ENCODE measurements around the gene DUSP15.

The DUSP15 gene

DNA sequence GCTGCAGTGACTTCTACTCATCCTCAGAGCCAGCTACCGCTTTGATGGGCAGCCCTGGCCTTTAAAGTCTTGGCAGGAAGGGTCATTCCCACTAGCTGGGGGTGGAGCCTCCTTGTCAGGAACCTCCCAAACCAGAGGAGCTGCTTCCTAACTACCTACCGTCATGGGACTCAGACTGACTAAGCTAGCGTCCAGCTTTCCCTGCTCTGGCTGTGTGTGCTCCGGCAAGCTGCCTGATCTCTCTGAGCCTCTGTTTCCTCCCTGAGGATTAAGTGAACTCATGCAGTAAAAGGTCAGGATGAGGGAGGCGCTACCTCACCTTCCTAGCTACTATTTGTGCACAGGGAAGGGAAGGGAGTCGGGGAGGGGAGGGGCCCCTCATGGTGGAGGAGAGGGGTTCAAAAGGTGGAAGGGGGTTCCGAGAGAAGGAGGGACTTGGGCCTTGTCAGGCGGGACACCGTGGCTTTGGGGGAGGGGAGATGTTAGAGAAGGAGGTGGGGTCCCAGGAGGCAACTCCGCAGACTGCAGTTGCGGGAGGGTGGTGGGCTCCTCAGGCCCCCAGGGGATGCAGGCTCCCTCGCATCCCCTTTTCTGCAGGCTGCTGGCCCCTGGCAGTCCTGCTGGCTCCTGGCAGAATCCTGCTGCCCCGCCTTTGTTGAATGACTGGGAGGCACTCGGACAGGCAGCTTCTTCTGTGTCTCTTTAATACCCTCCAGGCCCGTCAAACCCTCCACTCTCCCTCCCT is 9.8 kb downstream of the DUSP15 start:
- no peak for DNase-seq (ENCODE audit: low read depth in 2 of 2, low spot score in 1 of 2)

DNA sequence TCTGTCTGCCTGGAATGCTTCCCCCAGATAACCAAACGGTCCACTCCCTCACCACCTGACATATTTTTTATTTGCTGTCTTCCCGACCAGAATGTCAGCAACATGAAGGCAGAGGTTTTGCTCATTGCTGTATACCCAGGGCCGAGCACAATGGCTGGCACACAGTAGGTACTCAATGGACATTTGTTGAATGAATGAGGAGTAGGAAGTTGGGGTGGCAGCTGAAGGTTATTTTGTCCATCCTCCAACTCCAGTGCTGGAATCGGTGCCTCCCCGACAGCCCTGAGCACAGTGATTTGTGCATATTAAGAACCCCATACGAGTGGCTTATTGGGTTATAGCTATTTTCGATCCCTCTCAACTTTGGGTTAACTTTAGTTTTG is 10.3 kb downstream of the DUSP15 start:
- DNase-seq (ENCODE audit: low read depth in 2 of 2, low spot score in 1 of 2): no peak

DNA sequence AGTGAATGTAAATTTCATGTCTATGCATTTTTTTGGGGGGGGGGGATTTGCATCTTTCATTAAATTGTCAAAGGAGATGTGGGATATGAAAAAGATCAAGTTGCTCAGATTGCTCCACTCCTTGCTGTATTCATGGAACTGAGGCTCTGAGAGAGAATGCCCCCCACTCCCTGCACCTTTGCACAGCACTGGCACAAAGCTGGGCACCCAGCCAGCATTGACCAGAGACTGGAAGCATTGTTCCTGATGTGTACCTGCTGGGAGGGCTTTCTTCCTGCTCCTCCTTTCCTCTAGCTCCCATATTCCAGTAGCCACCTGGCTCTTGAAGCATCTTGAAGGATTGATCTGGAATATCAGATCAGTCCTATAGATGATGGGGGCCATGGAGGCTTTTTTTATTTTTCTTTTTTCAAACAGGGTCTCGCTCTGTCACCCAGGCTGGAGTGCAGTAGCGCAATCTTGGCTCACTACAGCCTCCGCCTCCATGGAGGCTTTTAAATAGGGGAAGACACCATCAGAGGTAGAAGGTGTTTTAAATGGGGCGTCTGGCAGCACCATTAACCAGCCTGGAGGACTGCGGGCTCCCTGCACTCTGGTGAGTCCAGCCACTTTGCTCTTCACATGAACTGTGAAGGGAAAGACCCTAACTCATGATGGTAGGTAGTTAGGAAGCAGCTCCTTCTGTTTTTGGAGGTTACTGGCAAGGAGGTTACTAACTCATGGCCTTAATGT is 10.9 kb downstream of the DUSP15 start:
- no peak for DNase-seq (ENCODE audit: low read depth in 2 of 2, low spot score in 1 of 2)

DNA sequence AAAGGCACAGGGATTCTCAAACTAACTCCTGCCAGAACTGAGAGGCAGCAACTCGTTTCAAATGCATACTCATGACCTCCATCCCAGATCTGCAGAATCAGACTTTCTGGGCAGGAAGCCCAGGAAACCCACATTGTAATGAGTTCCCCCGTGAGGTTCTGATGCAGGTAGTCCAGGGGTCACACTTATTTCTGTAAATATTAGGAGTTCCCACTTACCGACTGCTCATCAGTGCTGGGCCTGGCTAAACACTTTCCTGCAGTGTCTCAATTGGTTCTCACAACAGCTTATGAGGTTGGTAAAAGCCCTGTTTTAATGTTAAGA is 11.6 kb downstream of the DUSP15 start:
- no peak for DNase-seq (ENCODE audit: low read depth in 2 of 2, low spot score in 1 of 2)

DNA sequence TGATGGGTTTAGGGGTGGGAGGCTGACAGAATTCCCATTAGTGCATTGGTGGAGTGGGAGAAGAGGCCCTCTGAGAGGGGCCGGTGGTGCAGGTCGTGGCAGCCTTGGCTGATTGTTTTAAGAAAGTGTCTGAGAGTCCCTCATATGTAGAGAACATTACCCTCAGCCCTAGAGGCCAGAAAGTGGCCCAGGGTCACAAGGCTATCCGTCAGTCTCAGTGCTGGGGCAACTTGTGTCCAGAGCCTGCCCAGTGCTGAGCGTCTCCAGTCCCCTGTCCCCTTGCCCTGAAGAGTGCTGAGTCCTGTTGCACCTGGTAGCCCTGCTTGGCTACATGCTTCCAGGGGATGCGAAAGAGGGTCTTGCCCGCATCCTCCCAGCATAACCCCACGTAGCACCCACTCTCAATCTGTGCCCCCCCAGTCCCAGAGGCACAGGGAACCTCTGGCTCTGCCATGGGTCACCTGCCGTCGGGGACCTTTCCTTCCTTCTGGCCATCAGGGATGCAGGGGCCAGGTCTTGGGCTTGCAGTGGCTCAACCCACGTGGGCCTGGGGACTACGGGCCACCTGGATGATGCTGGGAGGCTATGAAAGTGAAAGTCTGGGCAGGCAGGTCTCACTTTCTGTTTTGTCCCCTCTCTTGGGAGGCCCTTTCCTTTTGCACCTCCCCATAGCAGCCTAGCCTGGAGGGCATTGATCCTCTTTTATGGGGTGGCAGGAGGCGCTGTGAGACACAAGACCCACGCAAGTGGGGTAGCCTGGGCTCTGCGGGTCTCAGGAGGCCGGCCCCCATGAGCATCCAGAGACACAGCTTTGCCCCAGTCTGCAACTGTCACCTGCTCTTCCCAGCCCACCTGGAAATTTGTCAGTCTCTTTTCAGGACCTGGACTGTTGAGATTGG is 12.2 kb downstream of the DUSP15 start:
- no peak for DNase-seq (ENCODE audit: low read depth in 2 of 2, low spot score in 1 of 2)

DNA sequence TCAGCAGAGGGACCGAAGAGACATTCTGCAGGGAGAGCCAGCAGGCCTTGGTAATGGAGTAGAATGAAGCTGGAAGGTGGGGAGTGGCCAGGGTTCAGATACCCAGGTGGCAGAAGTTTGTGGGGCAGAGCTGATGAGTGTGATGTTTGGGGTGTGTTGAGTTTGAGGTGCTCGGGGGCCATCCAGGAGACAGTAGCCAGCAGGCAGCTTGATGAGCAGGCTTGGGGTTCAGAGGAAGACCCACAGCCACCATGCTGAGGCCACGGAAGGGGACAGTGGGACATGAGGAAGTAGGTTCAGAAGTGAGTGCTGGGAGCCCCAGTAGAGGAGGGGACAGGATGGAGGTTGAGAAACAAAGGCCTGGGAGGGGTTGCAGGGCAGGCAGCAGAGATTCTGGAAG is 13.8 kb downstream of the DUSP15 start:
- no peak for DNase-seq (ENCODE audit: low read depth in 2 of 2, low spot score in 1 of 2)

DNA sequence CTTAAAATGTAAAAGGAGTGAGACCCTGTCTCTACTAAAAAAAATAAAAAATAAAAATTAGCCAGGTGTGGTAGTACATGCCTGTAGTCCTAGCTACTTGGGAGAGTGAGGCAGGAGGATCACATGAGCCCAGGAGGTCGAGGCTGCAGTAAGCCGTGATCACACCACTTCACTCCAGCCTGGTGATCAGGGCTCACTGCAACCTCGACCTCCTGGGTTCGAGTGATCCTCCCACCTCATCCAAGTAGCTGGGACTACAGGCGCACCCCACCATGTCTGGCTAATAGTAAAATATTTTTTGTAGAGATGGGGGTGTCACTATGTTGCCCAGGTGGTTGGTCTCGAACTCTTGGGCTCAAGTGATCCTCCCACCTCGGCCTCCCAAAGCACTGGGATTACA is 16.8 kb downstream of the DUSP15 start:
- DNase-seq (ENCODE audit: low read depth in 2 of 2, low spot score in 1 of 2): no peak

DNA sequence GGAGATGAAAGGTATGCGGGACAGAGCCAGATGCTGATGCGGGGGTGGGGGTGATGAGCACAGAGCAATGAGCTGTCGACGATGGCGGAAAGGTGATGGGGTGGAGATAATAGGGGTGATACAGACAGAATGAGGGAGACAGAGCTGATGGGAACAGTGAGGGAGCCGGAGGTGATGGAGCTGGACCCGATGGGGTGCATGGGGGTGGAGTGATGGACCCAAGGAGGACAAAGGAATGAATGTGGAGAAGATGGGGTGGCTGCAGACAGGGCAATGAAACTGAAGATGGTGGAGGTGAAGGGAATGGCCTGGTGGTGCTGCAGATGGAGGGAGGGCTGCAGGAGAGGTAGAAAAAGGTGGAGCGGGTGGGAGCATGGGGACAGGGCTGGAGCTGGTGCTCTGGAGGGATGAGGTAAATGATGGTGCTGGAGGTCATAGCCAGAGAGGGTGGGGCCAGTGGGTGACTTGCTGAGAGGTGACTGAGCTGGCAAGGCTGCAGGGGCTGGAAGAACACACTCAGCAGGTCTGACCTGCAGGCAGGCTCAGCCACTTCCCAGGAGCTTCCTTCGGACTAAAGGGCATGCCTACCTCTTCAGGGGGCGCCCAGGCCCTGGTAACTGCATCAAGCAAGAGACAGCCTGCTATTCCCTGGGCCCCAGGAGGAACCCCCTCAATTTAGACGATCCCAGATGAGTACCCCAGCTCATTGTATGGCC is 18.9 kb downstream of the DUSP15 start:
- no peak for DNase-seq (ENCODE audit: low read depth in 2 of 2, low spot score in 1 of 2)

DNA sequence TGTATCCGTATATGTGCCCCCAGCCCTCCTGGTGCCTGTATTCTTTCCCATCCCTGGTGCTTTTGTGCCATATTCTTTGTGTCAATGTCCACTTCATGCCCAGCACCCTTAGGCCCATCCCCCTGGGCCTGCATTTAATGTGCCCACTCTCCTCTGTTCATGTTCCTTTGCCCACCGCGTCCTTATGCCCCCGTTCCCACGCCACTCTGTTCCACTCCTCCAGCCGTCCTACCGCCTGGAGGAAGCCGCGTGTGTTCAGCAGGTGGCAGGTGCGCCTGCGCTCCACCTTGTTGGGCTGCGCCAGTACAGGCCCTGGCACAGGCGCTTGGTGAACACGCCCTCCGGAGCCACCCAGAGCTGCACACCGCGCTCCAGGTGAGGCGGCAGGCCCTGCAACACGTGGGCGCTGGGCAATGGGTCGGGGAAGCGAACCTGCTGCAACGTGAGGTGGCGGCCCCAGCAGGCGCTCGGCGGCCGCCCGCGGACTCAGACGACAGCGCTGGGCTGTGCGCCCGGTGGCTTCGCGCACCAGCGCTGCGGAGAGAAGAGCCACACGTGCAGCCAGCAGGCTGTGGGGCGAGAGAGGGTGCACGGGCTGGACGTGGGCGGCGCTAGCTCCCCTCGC is 20.9 kb downstream of the DUSP15 start:
- DNase-seq (ENCODE audit: low read depth in 2 of 2, low spot score in 1 of 2): no peak

DNA sequence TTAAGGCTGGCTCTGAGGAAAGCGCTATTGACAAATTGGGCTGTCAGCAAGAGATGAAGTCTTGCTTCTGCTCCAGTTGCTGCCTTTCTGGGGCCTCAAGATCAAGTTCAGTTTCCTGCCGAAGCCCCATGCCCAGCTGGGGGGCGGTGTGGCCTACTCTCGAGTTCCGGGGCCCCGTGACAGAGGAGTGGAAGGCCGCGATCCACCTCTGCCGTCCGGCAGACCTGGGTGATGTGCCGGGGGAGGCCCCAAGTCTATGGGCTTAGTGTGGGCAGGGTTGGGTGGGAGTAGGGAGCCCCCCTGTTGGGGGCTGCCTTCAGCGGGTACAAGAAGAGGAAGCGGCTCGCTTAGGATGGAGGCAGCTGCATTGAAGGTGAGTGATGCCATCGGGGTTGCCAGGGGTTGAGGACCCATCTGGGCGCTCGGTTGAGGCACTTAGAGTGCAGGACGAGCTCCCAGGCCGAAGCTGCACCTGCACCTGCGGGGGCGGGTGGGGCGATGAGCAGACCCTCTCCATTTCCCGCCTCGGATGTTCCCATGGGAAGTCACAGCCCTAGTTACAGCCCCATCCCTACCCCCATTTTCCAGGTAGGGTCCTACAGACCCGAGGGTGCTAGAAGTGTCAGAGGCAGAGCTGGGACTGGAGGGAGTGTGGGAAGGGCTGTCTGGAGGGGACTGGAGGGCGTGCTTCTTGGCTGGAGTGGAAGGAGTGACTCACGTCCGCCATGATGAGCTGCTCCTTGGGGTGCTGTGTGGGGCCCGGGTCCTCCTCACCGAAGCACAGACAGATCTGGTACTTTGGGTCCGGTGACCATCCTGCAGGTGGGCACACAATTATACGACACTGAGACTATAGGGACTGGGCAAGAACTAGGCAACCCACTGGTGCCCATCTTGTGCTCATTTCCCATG is 22.0 kb downstream of the DUSP15 start:
- DNase-seq (ENCODE audit: low read depth in 2 of 2, low spot score in 1 of 2): no peak

DNA sequence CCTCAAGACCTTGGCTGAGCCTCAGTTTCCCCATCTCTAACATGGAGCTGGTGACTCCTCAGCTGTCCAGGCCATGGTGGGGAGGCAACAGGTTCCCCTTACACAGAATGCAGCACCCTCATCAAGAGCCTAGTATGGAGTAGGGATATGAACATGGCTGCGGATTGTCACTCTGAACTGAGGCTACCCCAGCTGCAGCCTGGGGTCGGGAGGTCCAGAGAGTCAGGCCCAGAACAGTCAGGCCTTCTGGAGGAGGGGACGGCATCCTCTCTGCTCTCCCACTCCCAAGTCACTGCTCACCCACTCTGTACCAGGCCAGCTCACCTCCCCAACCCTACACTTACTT is 23.6 kb downstream of the DUSP15 start:
- no peak for DNase-seq (ENCODE audit: low read depth in 2 of 2, low spot score in 1 of 2)

DNA sequence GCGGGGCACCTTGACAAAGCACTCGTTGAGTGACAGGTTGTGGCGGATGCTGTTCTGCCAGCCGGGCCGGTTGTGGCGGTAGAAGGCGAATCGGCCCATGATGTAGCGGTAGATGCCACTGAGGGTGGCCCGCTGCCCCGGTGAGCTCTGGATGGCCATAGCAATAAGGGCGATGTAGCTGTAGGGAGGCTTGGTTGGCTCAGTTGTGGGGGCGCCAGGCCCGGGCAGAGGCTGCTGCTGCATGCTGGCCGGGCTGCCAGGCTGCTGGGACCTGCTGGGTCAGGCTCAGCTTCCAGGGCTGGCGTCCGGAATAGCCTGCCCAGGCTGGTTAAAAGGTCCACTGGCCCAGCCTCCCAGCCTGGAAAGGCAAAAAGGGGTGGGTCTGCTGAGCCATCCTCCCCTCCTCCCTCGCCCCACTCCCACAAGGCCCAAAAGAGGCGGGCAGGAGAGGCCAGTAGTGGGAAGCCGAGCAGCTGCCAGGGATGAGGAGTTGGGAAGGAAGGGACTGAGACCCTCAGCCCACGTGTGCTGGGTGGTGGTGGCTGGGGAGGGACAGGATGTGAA is 24.9 kb downstream of the DUSP15 start, which contains the start of gene FOXS1:
FOXS1 (minus strand) TSS at position 305 of the 564 bp plus-strand sequence; CDS start at position 243, 62 bp downstream.
- no peak for DNase-seq (ENCODE audit: low read depth in 2 of 2, low spot score in 1 of 2)

DNA sequence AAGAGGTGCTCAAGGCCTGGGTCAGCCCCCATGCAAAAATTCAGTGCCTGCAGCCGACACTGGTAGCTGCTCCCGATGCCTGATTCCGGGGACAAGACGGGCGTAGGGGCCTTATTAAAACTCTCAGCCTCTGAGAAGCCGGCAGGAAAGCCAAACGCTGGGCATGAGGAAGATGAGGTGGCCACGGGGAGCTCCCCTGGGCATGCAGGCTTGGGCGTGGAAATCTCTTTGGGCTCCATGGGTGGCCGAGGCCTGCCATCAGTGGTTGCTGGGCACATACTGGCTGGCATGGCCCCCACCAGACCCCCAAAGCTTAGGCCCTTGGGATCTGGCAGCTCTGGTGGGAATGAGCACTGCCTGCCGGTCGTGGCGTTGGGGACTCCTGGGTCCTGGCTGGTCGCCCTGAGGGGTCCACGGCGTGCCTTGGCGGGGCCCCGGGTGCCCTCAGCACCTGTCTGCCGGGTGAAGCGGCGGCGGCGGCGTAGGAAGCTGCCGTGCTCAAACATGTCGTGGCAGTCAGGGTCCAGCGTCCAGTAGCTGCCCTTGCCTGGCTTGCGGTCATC is 25.5 kb downstream of the DUSP15 start:
- DNase-seq (ENCODE audit: low read depth in 2 of 2, low spot score in 1 of 2): no peak

DNA sequence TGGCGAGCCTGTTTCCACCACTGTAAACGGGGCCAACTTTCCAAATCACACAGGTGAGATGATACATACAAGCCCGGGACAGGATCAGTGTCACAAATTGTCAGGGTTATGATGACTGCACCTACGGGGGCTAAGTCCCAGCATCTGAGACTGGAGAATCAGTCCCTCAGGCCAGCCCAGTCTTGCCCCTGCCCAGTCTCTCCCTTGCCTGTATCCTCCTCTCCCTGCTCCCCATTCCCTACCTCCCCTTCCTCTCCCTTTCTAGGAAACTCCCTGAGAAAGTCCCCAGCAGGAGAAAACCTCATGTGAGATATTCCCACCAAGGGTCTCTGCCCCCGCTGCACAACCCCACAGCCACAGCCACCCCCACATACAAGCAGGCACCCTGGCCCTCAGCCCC is 26.4 kb downstream of the DUSP15 start:
- DNase-seq (ENCODE audit: low read depth in 2 of 2, low spot score in 1 of 2): no peak

DNA sequence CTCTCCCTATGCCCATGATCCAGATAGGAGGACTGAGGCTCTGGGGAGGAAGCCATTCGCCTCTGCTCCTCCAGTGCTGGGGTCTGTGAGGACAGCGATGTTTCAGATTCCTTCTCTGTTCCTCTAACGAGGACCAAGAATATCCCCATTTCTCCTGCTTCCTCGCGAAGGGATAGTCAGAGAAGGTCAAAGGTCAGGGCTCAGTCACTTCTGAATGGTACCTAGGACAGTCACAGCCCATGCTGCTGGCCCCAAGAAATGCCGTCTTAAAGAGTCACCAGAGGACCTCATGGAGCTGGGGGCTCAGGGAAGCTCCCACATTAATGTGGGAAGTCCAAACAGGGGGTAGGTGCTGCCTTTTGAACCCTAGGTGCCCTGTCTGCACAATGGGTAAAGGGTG is 27.0 kb downstream of the DUSP15 start:
- no peak for DNase-seq (ENCODE audit: low read depth in 2 of 2, low spot score in 1 of 2)

DNA sequence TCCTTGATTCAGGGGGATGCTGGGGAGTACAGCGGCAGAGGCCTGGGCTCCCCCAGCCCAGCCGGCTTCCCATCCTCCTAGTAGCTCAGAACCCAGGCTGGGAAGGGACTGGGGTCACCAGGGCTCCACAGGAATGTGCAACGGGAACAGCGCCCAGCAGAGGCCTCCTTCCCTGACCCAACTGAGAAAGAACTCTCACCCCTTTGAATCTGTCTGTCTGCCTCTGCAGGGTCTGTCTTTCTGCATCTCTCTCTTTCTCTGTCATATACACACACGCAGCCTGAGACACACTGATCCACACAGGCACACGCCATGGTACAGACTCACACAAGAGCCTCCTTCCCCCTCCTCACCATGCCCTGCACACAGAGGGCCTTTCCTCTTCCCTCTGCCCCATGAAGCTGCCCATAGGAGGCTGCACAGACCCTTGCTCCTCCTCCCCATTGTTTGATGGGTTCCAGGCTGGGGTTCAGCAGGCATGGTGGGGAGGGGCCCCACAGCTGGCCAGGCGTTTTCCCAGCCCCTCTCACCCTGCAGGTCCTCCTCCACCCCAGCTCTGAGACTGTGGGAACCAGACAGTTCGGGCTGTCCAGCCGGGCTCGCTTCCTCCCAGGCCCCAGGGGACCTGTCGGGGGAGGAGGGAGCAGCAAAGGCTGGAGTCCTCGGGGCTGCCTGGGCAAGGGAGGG is 27.7 kb downstream of the DUSP15 start:
- no peak for DNase-seq (ENCODE audit: low read depth in 2 of 2, low spot score in 1 of 2)

DNA sequence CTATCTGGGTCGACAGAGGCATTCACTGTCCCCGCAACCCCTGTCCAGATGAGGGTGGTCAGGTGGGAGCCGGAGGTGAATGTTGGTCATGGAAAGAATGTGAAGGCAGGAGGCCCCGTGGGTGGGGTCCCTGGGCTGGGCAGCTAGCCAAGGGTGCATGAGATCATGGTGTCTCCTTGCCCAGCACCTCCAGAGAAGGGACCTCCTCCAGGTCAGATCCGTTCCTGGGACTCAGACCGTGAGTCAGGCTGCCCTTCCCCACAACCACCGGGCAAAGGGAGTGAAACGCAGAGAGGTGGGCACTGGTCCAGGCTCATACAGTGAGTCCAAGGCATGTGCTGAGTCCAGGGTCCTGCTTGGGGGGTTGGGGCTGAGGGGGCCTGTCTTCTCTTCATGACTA is 28.4 kb downstream of the DUSP15 start:
- no peak for DNase-seq (ENCODE audit: low read depth in 2 of 2, low spot score in 1 of 2)

All from stimulated activated CD8-positive, alpha-beta memory T cell treated with anti-CD3 and anti-CD28 coated beads, Interleukin-4, amount 100 ng/mL, for 4 hours (primary cell).